NK-92 treated with Interleukin-12 subunit alpha and Interleukin-12 subunit beta, amount 100 ng/mL, for 24 hours (cell line): ENCODE measurements around the gene PGLYRP3.

Source experiments
- DNase-seq: peaks from one replicate; lab custom pipeline; 2025; lab: John Stamatoyannopoulos, UW

PGLYRP3 gene

GRCh38 chr1:153260585-153261280 is 52.0 kb downstream of the PGLYRP3 start:
- no peak for DNase-seq

DNA sequence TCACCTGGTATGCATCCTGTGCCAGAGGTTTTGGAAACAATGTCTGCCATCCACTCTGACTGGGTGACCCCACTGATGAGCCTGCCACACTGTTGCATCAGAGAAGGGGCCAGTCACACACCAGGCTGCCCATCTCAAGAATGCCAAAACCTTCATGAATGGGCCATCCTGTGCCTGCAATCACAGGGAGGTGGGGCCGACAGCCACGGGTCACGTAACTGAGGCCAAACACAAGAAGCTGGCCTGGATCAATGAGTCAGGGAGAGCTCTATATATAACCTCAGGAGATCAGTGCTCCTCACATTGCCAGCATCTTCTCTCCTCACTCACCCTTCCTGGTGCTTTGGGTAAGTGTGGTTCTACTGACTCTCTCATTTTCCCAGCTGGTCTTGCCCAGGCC is 53.4 kb downstream of the PGLYRP3 start, which contains the start of gene LORICRIN:
TSS of gene LORICRIN (plus strand) at position 301 of the 400 bp plus-strand sequence. CDS start 1,263 bp downstream, outside the sequence.
- no peak for DNase-seq

DNA sequence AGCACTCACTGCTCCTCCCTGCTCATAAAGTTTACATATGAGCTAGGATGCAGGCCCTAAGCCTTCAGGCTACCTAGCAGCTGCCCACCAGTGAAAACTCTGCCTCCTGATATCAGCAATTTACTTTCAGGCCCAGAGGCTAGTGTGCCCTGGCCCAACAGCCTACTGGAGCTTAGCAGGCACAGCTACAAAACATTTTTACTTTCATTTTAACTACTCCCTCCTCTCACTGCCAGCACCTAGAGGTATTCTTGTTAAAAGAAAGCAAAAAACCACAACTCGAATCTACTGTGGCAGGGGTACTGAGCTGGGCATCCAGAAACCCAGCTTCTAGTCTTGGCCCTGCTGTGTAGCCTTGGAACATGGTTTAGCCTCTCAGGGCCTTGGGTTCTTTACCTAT is 59.1 kb downstream of the PGLYRP3 start:
- DNase-seq: no peak

- no peak for DNase-seq
These were observed 59.7 kb downstream of the PGLYRP3 start for GRCh38 chr1:153253076-153253475.

DNA sequence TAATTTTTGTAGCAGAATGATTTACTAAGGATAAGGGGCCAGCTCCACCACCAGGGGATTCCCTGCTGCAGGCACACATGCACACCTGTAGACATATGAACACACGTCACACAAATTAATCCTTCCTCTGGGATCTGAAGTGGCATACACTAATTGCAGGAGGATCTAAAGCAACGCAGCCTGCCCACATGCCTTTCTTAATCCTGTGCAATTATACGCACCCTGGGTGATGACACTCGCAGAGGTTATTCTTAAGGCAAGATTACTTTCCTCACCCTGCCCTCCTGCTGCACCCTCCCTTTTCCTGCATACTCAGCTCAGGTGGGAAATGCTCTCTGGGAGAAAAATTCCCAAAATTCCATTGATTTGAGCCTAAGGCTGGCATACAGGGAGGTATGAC is 60.8 kb downstream of the PGLYRP3 start:
- no peak for DNase-seq

GRCh38 chr1:153251562-153251961 is 61.2 kb downstream of the PGLYRP3 start:
- DNase-seq: no peak

DNA sequence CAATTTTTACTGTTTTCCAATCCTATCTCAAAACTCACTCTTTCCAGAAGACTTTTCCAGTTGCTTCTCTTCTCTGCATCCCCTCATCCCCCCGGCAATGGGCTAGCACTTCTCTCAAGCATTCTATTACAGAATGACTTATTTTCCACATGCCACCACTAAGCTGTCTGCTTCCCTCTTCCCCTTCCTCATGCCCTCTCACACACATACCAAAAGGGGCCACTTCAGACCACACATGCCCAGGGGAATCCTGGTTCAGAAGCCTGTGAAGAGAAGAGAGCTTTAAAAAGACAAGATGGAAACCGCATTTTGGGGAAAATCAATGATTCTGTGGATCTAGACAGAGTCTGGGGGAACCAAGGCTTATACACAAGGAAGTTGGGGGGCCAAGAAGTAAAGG is 61.7 kb downstream of the PGLYRP3 start:
- no peak for DNase-seq

DNA sequence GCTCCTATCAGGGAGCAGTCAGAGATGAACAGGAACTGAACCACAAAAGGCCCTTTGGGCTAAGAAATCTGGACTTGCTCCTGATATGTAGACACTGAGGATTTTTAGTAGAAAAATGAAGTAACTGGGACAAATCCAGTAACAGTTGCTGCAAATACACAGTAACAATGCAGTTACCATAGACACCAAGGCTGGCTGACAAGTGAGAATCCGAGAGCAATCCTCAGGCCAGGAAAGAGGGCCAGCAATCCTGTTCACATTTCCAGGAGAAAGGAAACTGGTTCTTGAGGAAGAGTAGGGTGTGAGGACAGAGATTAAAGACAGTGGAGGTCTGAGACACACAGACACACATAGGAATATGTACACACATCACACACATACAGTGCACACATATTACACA is 62.6 kb downstream of the PGLYRP3 start:
- DNase-seq: no peak

DNA sequence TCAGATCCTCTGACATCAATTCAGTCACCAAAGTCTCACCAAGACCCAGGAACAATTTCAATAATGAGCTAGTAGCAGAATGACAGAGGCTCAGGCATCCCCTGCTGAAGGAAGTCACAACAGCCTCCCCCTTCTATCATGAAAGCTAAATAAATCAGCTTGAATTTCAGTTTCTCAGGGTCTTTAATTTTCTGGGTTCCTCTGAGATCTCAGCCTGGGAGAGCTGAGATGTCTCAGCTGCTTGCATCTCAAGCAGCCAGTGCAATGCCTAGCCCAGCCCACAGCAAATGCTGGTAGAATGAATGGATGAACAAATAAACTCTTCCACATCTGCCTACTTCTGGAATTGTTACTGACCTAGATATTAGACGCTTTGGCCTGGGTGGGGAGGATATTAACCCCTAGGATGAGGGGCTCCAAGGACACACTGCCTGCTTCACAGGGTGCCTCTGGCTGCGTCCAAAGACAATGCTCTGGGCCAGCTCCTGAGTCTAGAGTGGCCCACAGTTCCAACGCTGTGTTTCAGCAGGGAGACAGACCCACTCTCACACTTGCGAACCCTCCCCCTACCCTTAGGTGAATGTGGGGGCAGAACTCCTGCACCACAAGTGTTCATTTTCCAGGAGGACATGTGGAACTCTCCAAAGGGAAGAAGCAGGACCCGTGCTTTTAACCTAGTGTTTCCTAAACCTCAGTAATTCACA is 64.4 kb downstream of the PGLYRP3 start:
- no peak for DNase-seq
